Measurements from ENCODE around the gene FAHD2B.
"Not testable (repeated sequence)": the region's sequence is repeated elsewhere in the genome, so short reads cannot be mapped to it uniquely, and the experiment has no call there.

Gene FAHD2B

GRCh38 chr2:97068074-97068473, 26.6 kb downstream of the FAHD2B start:
- TF ChIP-seq CTCF (IDR thresholded peaks at IDR 0.05; ENCODE audit: insufficient read depth, low read length, poor library complexity, severe bottlenecking) (no peak), EZH2phosphoT487 (conservative IDR thresholded peaks at IDR 0.05; ENCODE audit: low read length) (no peak)
- Histone ChIP-seq H2AFZ (ENCODE audit: low read depth, low read length, severe bottlenecking) (no peak overlapping the region), H3K9ac (ENCODE audit: low read length) (no peak overlapping the region), H4K20me1 (ENCODE audit: low read depth, low read length) (no peaks in the 10 kb centered on the region), H3K9me3 (ENCODE audit: insufficient read depth, low read length) (no peaks in the 10 kb centered on the region), H3K79me2 (ENCODE audit: insufficient read depth, low read length) (no peaks in the 10 kb centered on the region), H3F3A (ENCODE audit: insufficient read depth) (no peaks in the 10 kb centered on the region), H3K9me2 (replicated peaks; ENCODE audit: insufficient read depth, low read length) (no peaks in the 10 kb centered on the region), H3K27me3 (ENCODE audit: low read length) (no peaks in the 10 kb centered on the region), H3K36me3 (ENCODE audit: low read length) (no peaks in the 10 kb centered on the region), H3K27ac (ENCODE audit: low read depth, low read length) (no peak overlapping the region), H3K4me2 (ENCODE audit: low read depth, low read length, poor library complexity, severe bottlenecking) (no peak overlapping the region), H3K4me3 (ENCODE audit: insufficient read depth, low read length, poor library complexity, severe bottlenecking) (no peak overlapping the region)

GRCh38 chr2:97067279-97068004, 27.2 kb downstream of the FAHD2B start:
- H3K4me2 ChIP-seq (ENCODE audit: low read depth, low read length, poor library complexity, severe bottlenecking) = no peak overlapping the region
- no peaks in the 10 kb centered on the region for H3K9me2 ChIP-seq (replicated peaks; ENCODE audit: insufficient read depth, low read length)
- no peak overlapping the region for H3K9ac ChIP-seq (ENCODE audit: low read length)
- no peak overlapping the region for H3K4me3 ChIP-seq (ENCODE audit: insufficient read depth, low read length, poor library complexity, severe bottlenecking)
- TF ChIP-seq CTCF (IDR thresholded peaks at IDR 0.05; ENCODE audit: insufficient read depth, low read length, poor library complexity, severe bottlenecking) (no peak), EZH2phosphoT487 (conservative IDR thresholded peaks at IDR 0.05; ENCODE audit: low read length) (no peak)
- H3K27ac ChIP-seq (ENCODE audit: low read depth, low read length) = no peak overlapping the region
- no peaks in the 10 kb centered on the region for H3K36me3 ChIP-seq (ENCODE audit: low read length)
- no peaks in the 10 kb centered on the region for H3K9me3 ChIP-seq (ENCODE audit: insufficient read depth, low read length)
- H4K20me1 ChIP-seq (ENCODE audit: low read depth, low read length) = no peaks in the 10 kb centered on the region
- no peak overlapping the region for H2AFZ ChIP-seq (ENCODE audit: low read depth, low read length, severe bottlenecking)
- H3K79me2 ChIP-seq (ENCODE audit: insufficient read depth, low read length) = no peaks in the 10 kb centered on the region
- no peaks in the 10 kb centered on the region for H3F3A ChIP-seq (ENCODE audit: insufficient read depth)
- H3K27me3 ChIP-seq (ENCODE audit: low read length) = no peaks in the 10 kb centered on the region

- not testable (repeated sequence) for H2AFZ ChIP-seq (ENCODE audit: low read depth, low read length, severe bottlenecking); H3K36me3 ChIP-seq (ENCODE audit: low read length); H3F3A ChIP-seq (ENCODE audit: insufficient read depth); H3K27ac ChIP-seq (ENCODE audit: low read depth, low read length); H4K20me1 ChIP-seq (ENCODE audit: low read depth, low read length); H3K27me3 ChIP-seq (ENCODE audit: low read length); H3K9me3 ChIP-seq (ENCODE audit: insufficient read depth, low read length); H3K79me2 ChIP-seq (ENCODE audit: insufficient read depth, low read length); H3K4me2 ChIP-seq (ENCODE audit: low read depth, low read length, poor library complexity, severe bottlenecking); H3K4me3 ChIP-seq (ENCODE audit: insufficient read depth, low read length, poor library complexity, severe bottlenecking); H3K9ac ChIP-seq (ENCODE audit: low read length); H3K9me2 ChIP-seq (replicated peaks; ENCODE audit: insufficient read depth, low read length)
Observed at GRCh38 chr2:97066030-97066429, 28.7 kb downstream of the FAHD2B start.

GRCh38 chr2:97062020-97062419, 32.7 kb downstream of the FAHD2B start:
- H4K20me1 ChIP-seq (ENCODE audit: low read depth, low read length); H3K9me2 ChIP-seq (replicated peaks; ENCODE audit: insufficient read depth, low read length); H3K36me3 ChIP-seq (ENCODE audit: low read length); H3K27me3 ChIP-seq (ENCODE audit: low read length); H3K27ac ChIP-seq (ENCODE audit: low read depth, low read length); H3K79me2 ChIP-seq (ENCODE audit: insufficient read depth, low read length); H3K4me3 ChIP-seq (ENCODE audit: insufficient read depth, low read length, poor library complexity, severe bottlenecking); H3K9ac ChIP-seq (ENCODE audit: low read length); H3K4me2 ChIP-seq (ENCODE audit: low read depth, low read length, poor library complexity, severe bottlenecking); H3K9me3 ChIP-seq (ENCODE audit: insufficient read depth, low read length); H2AFZ ChIP-seq (ENCODE audit: low read depth, low read length, severe bottlenecking); H3F3A ChIP-seq (ENCODE audit: insufficient read depth): not testable (repeated sequence)

GRCh38 chr2:97059782-97060181, 34.9 kb downstream of the FAHD2B start:
- H3K27ac ChIP-seq (ENCODE audit: low read depth, low read length); H4K20me1 ChIP-seq (ENCODE audit: low read depth, low read length); H3K27me3 ChIP-seq (ENCODE audit: low read length); H3K9me2 ChIP-seq (replicated peaks; ENCODE audit: insufficient read depth, low read length); H3K9me3 ChIP-seq (ENCODE audit: insufficient read depth, low read length); H3K4me3 ChIP-seq (ENCODE audit: insufficient read depth, low read length, poor library complexity, severe bottlenecking); H3K9ac ChIP-seq (ENCODE audit: low read length); H3K4me2 ChIP-seq (ENCODE audit: low read depth, low read length, poor library complexity, severe bottlenecking); H3K36me3 ChIP-seq (ENCODE audit: low read length); H3K79me2 ChIP-seq (ENCODE audit: insufficient read depth, low read length); H3F3A ChIP-seq (ENCODE audit: insufficient read depth); H2AFZ ChIP-seq (ENCODE audit: low read depth, low read length, severe bottlenecking): not testable (repeated sequence)

GRCh38 chr2:97056150-97056549, 38.5 kb downstream of the FAHD2B start:
- not testable (repeated sequence) for H3K36me3 ChIP-seq (ENCODE audit: low read length); H2AFZ ChIP-seq (ENCODE audit: low read depth, low read length, severe bottlenecking); H3K9me3 ChIP-seq (ENCODE audit: insufficient read depth, low read length); H3K27me3 ChIP-seq (ENCODE audit: low read length); H3K4me2 ChIP-seq (ENCODE audit: low read depth, low read length, poor library complexity, severe bottlenecking); H3K27ac ChIP-seq (ENCODE audit: low read depth, low read length); H4K20me1 ChIP-seq (ENCODE audit: low read depth, low read length); H3K79me2 ChIP-seq (ENCODE audit: insufficient read depth, low read length); H3F3A ChIP-seq (ENCODE audit: insufficient read depth); H3K9ac ChIP-seq (ENCODE audit: low read length); H3K4me3 ChIP-seq (ENCODE audit: insufficient read depth, low read length, poor library complexity, severe bottlenecking); H3K9me2 ChIP-seq (replicated peaks; ENCODE audit: insufficient read depth, low read length)

Measured in SU-DHL-6 (cell line).